Tibial nerve (tissue), 4 donors: ENCODE measurements around the gene HMOX1.

Experiments
- CTCF ChIP-seq, 5 experiments: fragments of 200-600 bp in 3 of 5; fragments of 450-650 bp in 2 of 5; sonication (generic) in 3 of 5; IDR thresholded peaks; one replicate each; pipeline ENCODE4 v1.5.1; 2016 to 2019; ENCODE audit warnings: antibody characterized with exemption in 5 of 5, mild to moderate bottlenecking in 3 of 5, moderate library complexity in 2 of 5
- EP300 ChIP-seq, 2 donors: sonication (generic); formaldehyde crosslinking; IDR thresholded peaks; one replicate each; pipeline ENCODE4 v1.6.1; 2017; ENCODE audit warnings: antibody characterized with exemption in 2 of 2, mild to moderate bottlenecking in 1 of 2
- POLR2A ChIP-seq, 2 donors: fragments of 450-650 bp; IDR thresholded peaks; one replicate each; pipeline ENCODE4 v1.6.1; 2017; ENCODE audit warnings: antibody characterized with exemption in 2 of 2, mild to moderate bottlenecking in 2 of 2, moderate library complexity in 2 of 2

- TF ChIP-seq EP300 (IDR thresholded peaks at IDR 0.05), result no peak
- no peak for TF ChIP-seq CTCF (IDR thresholded peaks at IDR 0.05)
- TF ChIP-seq POLR2A (IDR thresholded peaks at IDR 0.05), result no peak
Measured at GRCh38 chr22:35425546-35425945, 44.6 kb downstream of the HMOX1 start.
